ENCODE data around the gene TTC23.

DNA sequence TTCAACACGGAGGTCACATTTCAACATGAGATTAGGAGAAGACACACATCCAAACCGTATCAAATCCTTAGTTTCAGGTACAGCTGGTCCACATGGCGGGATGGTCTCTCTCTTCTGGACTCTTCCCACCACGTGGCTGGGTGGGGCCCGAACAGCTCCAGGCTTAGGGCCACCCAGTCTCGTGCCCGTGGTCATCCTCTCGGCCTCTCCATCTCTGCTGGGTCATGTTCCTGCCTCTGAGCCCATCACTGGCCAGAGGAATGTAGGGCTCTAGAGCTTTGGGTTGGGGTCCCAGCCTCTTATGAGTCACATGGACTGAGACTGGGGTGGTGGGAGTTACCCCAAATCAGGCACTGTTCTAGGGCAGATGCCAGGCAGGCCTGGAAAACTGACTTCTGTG lies 132.3 kb downstream of the TTC23 start:
- TF ChIP-seq, protein P1, sequence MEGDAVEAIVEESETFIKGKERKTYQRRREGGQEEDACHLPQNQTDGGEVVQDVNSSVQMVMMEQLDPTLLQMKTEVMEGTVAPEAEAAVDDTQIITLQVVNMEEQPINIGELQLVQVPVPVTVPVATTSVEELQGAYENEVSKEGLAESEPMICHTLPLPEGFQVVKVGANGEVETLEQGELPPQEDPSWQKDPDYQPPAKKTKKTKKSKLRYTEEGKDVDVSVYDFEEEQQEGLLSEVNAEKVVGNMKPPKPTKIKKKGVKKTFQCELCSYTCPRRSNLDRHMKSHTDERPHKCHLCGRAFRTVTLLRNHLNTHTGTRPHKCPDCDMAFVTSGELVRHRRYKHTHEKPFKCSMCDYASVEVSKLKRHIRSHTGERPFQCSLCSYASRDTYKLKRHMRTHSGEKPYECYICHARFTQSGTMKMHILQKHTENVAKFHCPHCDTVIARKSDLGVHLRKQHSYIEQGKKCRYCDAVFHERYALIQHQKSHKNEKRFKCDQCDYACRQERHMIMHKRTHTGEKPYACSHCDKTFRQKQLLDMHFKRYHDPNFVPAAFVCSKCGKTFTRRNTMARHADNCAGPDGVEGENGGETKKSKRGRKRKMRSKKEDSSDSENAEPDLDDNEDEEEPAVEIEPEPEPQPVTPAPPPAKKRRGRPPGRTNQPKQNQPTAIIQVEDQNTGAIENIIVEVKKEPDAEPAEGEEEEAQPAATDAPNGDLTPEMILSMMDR (IDR thresholded peaks at IDR 0.05), result no peak
- peak; percentile 20 to 67 (median 44) for TF ChIP-seq POLR2AphosphoS5 (IDR thresholded peaks at IDR 0.05)
